B cell (primary cell): ENCODE data around the gene DLG2. TPM values are rescaled to one million over a fixed set of nuclear protein-coding genes. Genes with fewer than 3 reads are reported as not detected.

Source experiments
- ATAC-seq: fragments of 200-7000 bp; cut with Tn5 transposase; one replicate; pipeline ENCODE4 v1.10.0; 2021; ENCODE audit warnings: low read depth, mild to moderate bottlenecking, moderate number of reproducible peaks, moderate library complexity
- CTCF ChIA-PET: fragments of 350-600 bp; sonication (Branson Sonifier 250); formaldehyde crosslinking; loops from one replicate; lab custom pipeline; 2021; ENCODE audit warnings: antibody characterized with exemption, inconsistent platforms; lab: Charles Lee
- POLR2A ChIA-PET: fragments of 350-600 bp; sonication (Branson Sonifier 250); formaldehyde crosslinking; loops from one replicate; lab custom pipeline; 2021; ENCODE audit warnings: antibody characterized with exemption; lab: Charles Lee
- DNase-seq: peaks from one replicate; pipeline ENCODE4 v3.0.0; 2013
- H2AFZ ChIP-seq: 2 replicates; pipeline ENCODE4 v1.6.1; 2012; ENCODE audit warnings: mild to moderate bottlenecking, low read depth, low read length; ENCODE audit not compliant: insufficient read depth, poor library complexity, severe bottlenecking
- H3K27ac ChIP-seq, 2 donors: 1 replicate in 1 of 2; 2 replicates in 1 of 2; pipeline ENCODE4 v1.5.1; 2012 to 2013; ENCODE audit warnings: low read length in 2 of 2, mild to moderate bottlenecking in 2 of 2, moderate library complexity in 1 of 2
- H3K27me3 ChIP-seq, 4 experiments: fragments of 200-600 bp in 1 of 4; sonication (generic) in 1 of 4; replicated peaks in 1 of 4; 1 replicate in 2 of 4; 2 replicates in 2 of 4; pipeline versions ENCODE4 v1.6.1 to v1.7.0; 2013 to 2016; ENCODE audit warnings: low read length in 3 of 4, mild to moderate bottlenecking in 2 of 4, mixed read lengths in 1 of 4, moderate library complexity in 1 of 4; ENCODE audit not compliant: insufficient read depth in 4 of 4, control insufficient read depth in 3 of 4; ENCODE audit errors: control extremely low read depth in 1 of 4
- H3K36me3 ChIP-seq, 2 experiments: replicated peaks in 1 of 2; 1 replicate in 1 of 2; 2 replicates in 1 of 2; pipeline versions ENCODE4 v1.6.1 to v1.7.1; 2013; ENCODE audit warnings: low read length in 1 of 2; ENCODE audit not compliant: insufficient read depth in 2 of 2, control insufficient read depth in 1 of 2; ENCODE audit errors: control extremely low read depth in 1 of 2, extremely low read depth in 1 of 2
- H3K4me1 ChIP-seq, 2 donors: fragments of 200-600 bp in 1 of 2; sonication (generic) in 1 of 2; 1 replicate in 1 of 2; 2 replicates in 1 of 2; pipeline versions ENCODE4 v1.5.1 to v1.6.1; 2013 to 2017; ENCODE audit warnings: low read length in 2 of 2; ENCODE audit not compliant: control insufficient read depth in 2 of 2, insufficient read depth in 2 of 2
- H3K4me2 ChIP-seq: replicated peaks from 2 replicates; pipeline ENCODE3; 2012; ENCODE audit warnings: mild to moderate bottlenecking, low read depth, low read length; ENCODE audit not compliant: poor library complexity, severe bottlenecking
- H3K4me3 ChIP-seq, 5 experiments: fragments of 200-600 bp in 1 of 5; sonication (generic) in 1 of 5; 1 replicate in 3 of 5; 2 replicates in 2 of 5; pipeline versions ENCODE4 v1.5.1 to v1.7.0; 2011 to 2016; ENCODE audit warnings: low read length in 4 of 5, mild to moderate bottlenecking in 4 of 5, low read depth in 2 of 5, control low read depth in 1 of 5, moderate library complexity in 1 of 5; ENCODE audit not compliant: insufficient read depth in 1 of 5; ENCODE audit errors: control extremely low read depth in 1 of 5, extremely low read depth in 1 of 5
- H3K79me2 ChIP-seq: fragments of 200-600 bp; sonication (generic); one replicate; pipeline ENCODE4 v1.6.0; 2016; ENCODE audit warnings: low read length; ENCODE audit not compliant: control insufficient read depth, insufficient read depth
- H3K9ac ChIP-seq: fragments of 200-600 bp; sonication (generic); 2 replicates; pipeline ENCODE4 v1.6.1; 2017; ENCODE audit warnings: mild to moderate bottlenecking, low read length, moderate library complexity
- H3K9me3 ChIP-seq, 3 donors: one replicate each; pipeline versions ENCODE4 v1.6.1 to v1.7.1; 2013; ENCODE audit warnings: low read length in 2 of 3; ENCODE audit not compliant: control insufficient read depth in 2 of 3, insufficient read depth in 1 of 3; ENCODE audit errors: control extremely low read depth in 1 of 3
- H4K20me1 ChIP-seq: 2 replicates; pipeline ENCODE4 v1.6.0; 2012; ENCODE audit warnings: mild to moderate bottlenecking, low read length; ENCODE audit not compliant: insufficient read depth, control insufficient read depth, poor library complexity, severe bottlenecking
- H3K27ac Mint-ChIP-seq: one replicate; pipeline ENCODE4 v1.8.0; 2021; ENCODE audit warnings: mixed read lengths
- H3K27me3 Mint-ChIP-seq: one replicate; pipeline ENCODE4 v1.8.0; 2021; ENCODE audit warnings: mixed read lengths
- H3K4me1 Mint-ChIP-seq: one replicate; pipeline ENCODE4 v1.8.0; 2021; ENCODE audit warnings: mixed read lengths
- H3K4me3 Mint-ChIP-seq: one replicate; pipeline ENCODE4 v1.8.0; 2021; ENCODE audit warnings: mixed read lengths
- H3K9me3 Mint-ChIP-seq: one replicate; pipeline ENCODE4 v1.8.0; 2022; ENCODE audit warnings: mixed read lengths; ENCODE audit not compliant: insufficient read depth
- CTCF ChIP-seq: fragments of 200-600 bp; IDR thresholded peaks from one replicate; pipeline ENCODE4 v1.8.0; 2022; ENCODE audit warnings: antibody characterized with exemption, mild to moderate bottlenecking
- EZH2 ChIP-seq: IDR thresholded peaks from 2 replicates; pipeline ENCODE4 v1.6.1; 2012; ENCODE audit warnings: borderline replicate concordance, low read depth, mild to moderate bottlenecking, moderate library complexity, low read length; ENCODE audit not compliant: insufficient read depth, poor library complexity, severe bottlenecking
- WGBS: methylation state at CpG from one replicate; pipeline ENCODE4 v1.1.5; 2013; ENCODE audit warnings: missing lambda C conversion rate; ENCODE audit not compliant: insufficient coverage; 5-methylcytosine and 5-hydroxymethylcytosine counted together
- intact Hi-C: fragments of 100-400 bp; cut with micrococcal nuclease; formaldehyde crosslinking; loops from one replicate; pipeline ENCODE4 v1.10.0; 2022
- polyA plus RNA-seq: library from polyadenylated mRNA; depleted of rRNA; stranded (reverse); fragments of >200 nt; gene quantifications from 2 replicates; pipeline ENCODE4 v1.2.3, GENCODE V29; 2012
- total RNA-seq, 2 donors: library from RNA; stranded (reverse); fragments of 120-200 nt in 1 of 2; gene quantifications; 1 replicate in 1 of 2; 2 replicates in 1 of 2; pipeline versions ENCODE4 v1.2.3 to v1.2.4, GENCODE V29; 2013 to 2022

The DLG2 gene
- total and polyA plus RNA-seq, 2 donors (not counting 1 experiment from before 2014, with no cell fraction given), result 0.54 to 5.4 TPM

- intact Hi-C loops, result no loop called here
- no peaks in the 10 kb centered on the region for H3K27me3 ChIP-seq
- no peak overlapping the region for H3K27ac ChIP-seq
- Mint-ChIP-seq H3K4me3 (no peak overlapping the region), H3K27me3 (no peaks in the 10 kb centered on the region), H3K9me3 (no peaks in the 10 kb centered on the region), H3K27ac (no peak overlapping the region), H3K4me1 (no peaks in the 10 kb centered on the region)
- no peaks in the 10 kb centered on the region for H3K9me3 ChIP-seq
- no peaks in the 10 kb centered on the region for H3K79me2 ChIP-seq
- DNase-seq (no peak), ATAC-seq (no peak)
- H3K4me2 ChIP-seq, result no peak overlapping the region
- no peaks in the 10 kb centered on the region for H3K36me3 ChIP-seq
- no peak overlapping the region for H2AFZ ChIP-seq
- H3K4me1 ChIP-seq, result no peaks in the 10 kb centered on the region
- TF ChIP-seq CTCF, result no peak
- no peaks in the 10 kb centered on the region for H4K20me1 ChIP-seq
- H3K9ac ChIP-seq, result no peak overlapping the region
- WGBS, result 72% methylated on average over 2 of the region's 3 CpGs
- ChIA-PET CTCF (interaction anchor here (0.7 kb wide), 1 partner anchor 57 kb away, joined by 3 read pairs; no protein-coding TSS in a partner anchor), POLR2A (no interaction called here)
- no peak overlapping the region for H3K4me3 ChIP-seq
Measured at GRCh38 chr11:84837402-84838069, 789.6 kb downstream of the DLG2 start.

- Mint-ChIP-seq H3K9me3 (no peaks in the 10 kb centered on the region), H3K27ac (no peak overlapping the region), H3K4me1 (no peaks in the 10 kb centered on the region), H3K27me3 (no peaks in the 10 kb centered on the region), H3K4me3 (no peak overlapping the region)
- intact Hi-C loops, result no loop called here
- Histone ChIP-seq H3K4me1 (no peaks in the 10 kb centered on the region), H3K27ac (no peak overlapping the region), H3K9ac (no peak overlapping the region), H3K4me3 (no peak overlapping the region), H2AFZ (no peak overlapping the region), H3K27me3 (no peaks in the 10 kb centered on the region), H3K36me3 (no peaks in the 10 kb centered on the region), H3K4me2 (no peak overlapping the region), H3K9me3 (no peaks in the 10 kb centered on the region), H3K79me2 (no peaks in the 10 kb centered on the region), H4K20me1 (no peaks in the 10 kb centered on the region)
- POLR2A ChIA-PET, result no interaction called here
- no peak for DNase-seq
- no peak for ATAC-seq
- CTCF ChIA-PET, result no interaction called here
- TF ChIP-seq CTCF, result no peak
- TF ChIP-seq EZH2, result no peak
Measured at GRCh38 chr11:84836371-84836770, 790.8 kb downstream of the DLG2 start.
